ENCODE results near the gene ADGRA3.

Gene ADGRA3

DNA sequence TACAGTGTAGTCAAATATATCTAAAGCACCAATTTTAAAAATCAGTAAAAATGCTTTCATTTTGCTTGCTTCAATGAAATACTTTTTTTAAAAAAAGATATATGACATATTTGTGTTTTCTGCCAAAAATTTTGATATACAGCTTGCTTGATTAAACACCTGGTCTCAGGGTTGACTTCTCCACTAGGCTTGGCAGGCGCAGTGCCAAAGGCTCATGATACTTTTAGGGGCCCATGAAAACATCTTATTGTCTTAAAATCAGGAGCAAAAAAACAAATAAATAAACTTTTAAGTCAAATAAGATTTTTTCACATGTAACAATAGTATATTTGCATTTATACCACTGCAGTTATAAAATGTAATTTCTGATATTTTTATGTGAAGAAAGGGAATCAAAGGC is 95.6 kb downstream of the ADGRA3 start:
- in situ Hi-C loops (cut with MboI; ENCODE audit: low pct_unique_long_range_greater_than_20kb, low sequenced_read_pairs, unreplicated experiment): loop anchor here (10.0 kb wide), 1 partner anchor 275 kb away; the partner anchor contains the start of gene GBA3
- no peak for DNase-seq (ENCODE audit: low spot score)
- TF ChIP-seq, protein P1, sequence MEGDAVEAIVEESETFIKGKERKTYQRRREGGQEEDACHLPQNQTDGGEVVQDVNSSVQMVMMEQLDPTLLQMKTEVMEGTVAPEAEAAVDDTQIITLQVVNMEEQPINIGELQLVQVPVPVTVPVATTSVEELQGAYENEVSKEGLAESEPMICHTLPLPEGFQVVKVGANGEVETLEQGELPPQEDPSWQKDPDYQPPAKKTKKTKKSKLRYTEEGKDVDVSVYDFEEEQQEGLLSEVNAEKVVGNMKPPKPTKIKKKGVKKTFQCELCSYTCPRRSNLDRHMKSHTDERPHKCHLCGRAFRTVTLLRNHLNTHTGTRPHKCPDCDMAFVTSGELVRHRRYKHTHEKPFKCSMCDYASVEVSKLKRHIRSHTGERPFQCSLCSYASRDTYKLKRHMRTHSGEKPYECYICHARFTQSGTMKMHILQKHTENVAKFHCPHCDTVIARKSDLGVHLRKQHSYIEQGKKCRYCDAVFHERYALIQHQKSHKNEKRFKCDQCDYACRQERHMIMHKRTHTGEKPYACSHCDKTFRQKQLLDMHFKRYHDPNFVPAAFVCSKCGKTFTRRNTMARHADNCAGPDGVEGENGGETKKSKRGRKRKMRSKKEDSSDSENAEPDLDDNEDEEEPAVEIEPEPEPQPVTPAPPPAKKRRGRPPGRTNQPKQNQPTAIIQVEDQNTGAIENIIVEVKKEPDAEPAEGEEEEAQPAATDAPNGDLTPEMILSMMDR (IDR thresholded peaks at IDR 0.05; ENCODE audit: extremely low read depth, insufficient read depth, missing control alignments): no peak

DNA sequence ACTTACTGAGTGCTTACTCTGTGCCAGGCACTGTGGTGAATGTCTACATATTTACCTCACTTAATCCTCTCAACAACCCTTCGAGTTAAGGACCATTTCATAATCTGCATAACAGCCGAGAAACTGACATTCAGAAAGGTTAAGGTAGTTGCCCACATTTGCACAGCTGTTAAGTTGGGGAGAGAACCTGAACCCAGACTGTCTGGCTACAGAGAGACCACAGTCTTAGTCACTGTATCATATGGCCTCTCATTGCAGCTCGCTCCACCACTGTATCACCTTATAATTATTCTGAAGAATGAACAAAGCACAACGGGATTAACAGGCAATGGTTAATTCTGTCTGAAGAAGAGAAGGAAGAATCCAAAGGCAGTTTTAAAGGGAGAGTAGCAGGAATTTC is 98.5 kb downstream of the ADGRA3 start:
- in situ Hi-C loops (cut with MboI; ENCODE audit: low pct_unique_long_range_greater_than_20kb, low sequenced_read_pairs, unreplicated experiment): no loop called here
- TF ChIP-seq, protein P1 (IDR thresholded peaks at IDR 0.05; ENCODE audit: extremely low read depth, insufficient read depth, missing control alignments): no peak
- DNase-seq (ENCODE audit: low spot score): no peak

DNA sequence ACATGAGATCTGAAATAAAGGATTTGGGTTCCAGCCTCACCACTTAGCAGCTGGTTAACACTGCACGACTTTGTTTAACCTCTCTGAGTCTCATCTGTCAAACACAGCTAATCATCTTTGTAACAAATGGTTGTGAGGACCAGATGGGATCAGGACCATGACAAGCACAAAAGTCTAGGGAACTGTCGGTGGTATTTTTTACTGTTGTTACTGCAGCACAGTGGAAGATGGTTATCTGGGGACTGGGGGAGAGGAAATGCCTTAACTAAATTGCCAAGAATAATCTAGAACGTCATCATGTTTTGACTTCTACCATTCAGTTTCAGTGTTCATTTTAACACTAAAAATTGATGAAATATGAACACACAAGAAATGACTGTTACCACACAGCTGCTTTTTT is 99.5 kb downstream of the ADGRA3 start:
- in situ Hi-C loops (cut with MboI; ENCODE audit: low pct_unique_long_range_greater_than_20kb, low sequenced_read_pairs, unreplicated experiment): no loop called here
- TF ChIP-seq, protein P1 (IDR thresholded peaks at IDR 0.05; ENCODE audit: extremely low read depth, insufficient read depth, missing control alignments): no peak
- no peak for DNase-seq (ENCODE audit: low spot score)

DNA sequence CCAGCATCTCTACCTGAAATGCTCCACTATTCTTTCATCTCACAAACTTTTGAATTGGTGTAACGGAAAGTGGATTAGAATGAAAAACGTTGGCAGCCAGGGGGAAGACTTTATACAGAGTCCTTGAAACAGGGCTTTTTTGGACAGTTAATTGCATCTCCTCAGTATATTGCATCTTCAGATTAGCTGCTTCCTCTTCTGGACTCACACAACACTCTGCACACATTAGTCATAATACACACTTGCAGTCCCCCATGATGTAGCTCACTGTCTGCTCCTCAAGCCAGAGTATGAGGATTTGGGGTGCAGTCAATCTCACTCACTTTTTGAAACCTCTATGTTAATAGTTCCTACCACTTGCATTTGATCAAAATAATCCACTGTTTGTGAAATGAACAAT is 101.0 kb downstream of the ADGRA3 start:
- no peak for DNase-seq (ENCODE audit: low spot score)
- TF ChIP-seq, protein P1 (IDR thresholded peaks at IDR 0.05; ENCODE audit: extremely low read depth, insufficient read depth, missing control alignments): no peak
- in situ Hi-C loops (cut with MboI; ENCODE audit: low pct_unique_long_range_greater_than_20kb, low sequenced_read_pairs, unreplicated experiment): no loop called here

DNA sequence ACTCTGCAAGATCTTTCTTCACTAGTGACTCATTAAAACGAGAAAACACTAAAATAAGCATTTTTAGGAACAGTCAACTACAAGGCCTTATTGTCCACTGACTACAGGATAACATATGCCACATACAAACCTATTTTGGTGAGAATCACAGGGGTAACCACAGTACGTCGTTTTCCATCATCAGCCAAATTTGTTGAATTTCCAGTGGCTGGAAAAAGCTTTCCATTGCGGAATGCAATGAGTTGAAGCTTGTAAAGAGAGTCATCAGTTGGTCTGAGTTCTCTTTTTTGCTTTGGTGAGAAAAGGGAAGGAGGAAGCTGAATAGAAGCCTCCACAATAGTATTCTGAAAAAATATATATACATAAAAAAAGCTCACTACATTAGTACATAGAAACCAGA is 102.4 kb downstream of the ADGRA3 start:
- DNase-seq (ENCODE audit: low spot score): no peak
- TF ChIP-seq, protein P1 (IDR thresholded peaks at IDR 0.05; ENCODE audit: extremely low read depth, insufficient read depth, missing control alignments): no peak
- in situ Hi-C loops (cut with MboI; ENCODE audit: low pct_unique_long_range_greater_than_20kb, low sequenced_read_pairs, unreplicated experiment): no loop called here

DNA sequence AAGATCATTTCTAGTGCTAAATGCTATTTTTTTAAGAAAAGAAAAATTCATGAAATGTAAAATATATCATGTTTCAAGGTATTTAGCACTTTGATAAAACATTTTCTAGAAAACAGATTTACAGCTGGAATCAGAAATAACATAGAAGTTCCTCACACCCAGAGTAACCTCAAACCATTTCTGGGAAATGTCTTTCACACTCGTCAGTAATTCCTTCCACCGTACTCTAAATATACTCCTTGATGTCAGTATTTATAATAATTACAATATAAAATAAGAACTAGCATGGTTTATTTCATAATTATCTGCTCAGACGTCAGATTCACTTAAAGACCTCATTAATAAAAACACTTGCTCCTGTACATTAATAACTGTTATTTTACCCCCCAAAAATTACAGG is 103.9 kb downstream of the ADGRA3 start:
- DNase-seq (ENCODE audit: low spot score): no peak
- in situ Hi-C loops (cut with MboI; ENCODE audit: low pct_unique_long_range_greater_than_20kb, low sequenced_read_pairs, unreplicated experiment): no loop called here
- TF ChIP-seq, protein P1 (IDR thresholded peaks at IDR 0.05; ENCODE audit: extremely low read depth, insufficient read depth, missing control alignments): no peak

Measured in GM13977 (cell line).